Loucy (cell line): Measurements from ENCODE around the gene PBX4.

ENCODE experiments used
- CTCF ChIP-seq: fragments of 200-600 bp; sonication (generic); conservative IDR thresholded peaks from 2 replicates; pipeline ENCODE4 v1.5.1; 2014; ENCODE audit warnings: mild to moderate bottlenecking, antibody characterized with exemption, low read length
- EZH2phosphoT487 ChIP-seq: fragments of 200-600 bp; IDR thresholded peaks from 2 replicates; pipeline ENCODE4 v1.6.1; 2018; ENCODE audit warnings: antibody characterized with exemption, mild to moderate bottlenecking, moderate library complexity, borderline replicate concordance

GRCh38 chr19:19520989-19521388 lies 97.5 kb downstream of the PBX4 start:
- TF ChIP-seq CTCF (no peak), EZH2phosphoT487 (no peak)
